ENCODE results near the gene CTNND2. TPM values are rescaled to one million over a fixed set of nuclear protein-coding genes. Genes with fewer than 3 reads are reported as not detected.

CTNND2 gene
- total RNA-seq, 1 experiment from 2014 or later, result 7.0 TPM

DNA sequence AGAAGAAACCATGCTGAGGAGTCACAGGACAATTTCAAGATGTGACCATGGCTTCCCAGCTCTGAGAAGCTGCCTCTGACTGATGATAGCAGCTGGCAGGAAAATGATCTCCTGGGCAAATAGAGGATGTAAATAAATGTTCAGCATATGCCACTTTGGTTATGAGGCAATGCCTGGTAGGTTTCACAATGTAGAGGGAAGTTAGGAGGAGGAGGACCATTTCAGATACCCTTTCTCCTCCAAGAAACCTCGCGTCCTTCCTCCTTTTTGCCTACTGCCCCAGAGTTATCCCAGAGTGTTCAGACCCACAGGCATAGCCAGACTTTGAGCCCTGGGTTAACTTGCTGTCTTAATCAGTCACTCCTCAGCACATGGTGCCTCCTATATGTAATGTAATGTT, 601.6 kb downstream of the CTNND2 start:
- no peak overlapping the region for H4K8ac ChIP-seq (replicated peaks; ENCODE audit: insufficient read length, low read depth, low read length)
- no peak overlapping the region for H2AFZ ChIP-seq (ENCODE audit: low read length)
- no peaks in the 10 kb centered on the region for H3K27me3 ChIP-seq (ENCODE audit: insufficient read depth, low read length)
- H2BK15ac ChIP-seq (ENCODE audit: low read depth, low read length), result no peak overlapping the region
- no peak overlapping the region for H2BK5ac ChIP-seq (ENCODE audit: insufficient read length, low read length)
- H3K14ac ChIP-seq (ENCODE audit: insufficient read depth, low read length), result no peak overlapping the region
- H4K91ac ChIP-seq (ENCODE audit: insufficient read length, low read depth, low read length), result no peak overlapping the region
- H3K27ac Mint-ChIP-seq, result no peak overlapping the region
- no peaks in the 10 kb centered on the region for H3K9me3 Mint-ChIP-seq
- H3K9me3 ChIP-seq (ENCODE audit: control insufficient read depth, low read depth, low read length), result no peaks in the 10 kb centered on the region
- no peak overlapping the region for H3K4me2 ChIP-seq (ENCODE audit: insufficient read depth, insufficient read length, low read length)
- no peak overlapping the region for H3K56ac ChIP-seq (ENCODE audit: insufficient read length, low read depth, low read length)
- H4K5ac ChIP-seq (ENCODE audit: insufficient read length, low read depth, low read length), result no peak overlapping the region
- no peaks in the 10 kb centered on the region for H4K20me1 ChIP-seq (ENCODE audit: control insufficient read depth, insufficient read depth, insufficient read length)
- DNase-seq, result no peak
- no peaks in the 10 kb centered on the region for H3K23me2 ChIP-seq (ENCODE audit: insufficient read length, low read depth, low read length, poor library complexity, severe bottlenecking)
- no peak overlapping the region for H2BK120ac ChIP-seq (ENCODE audit: low read depth, low read length, poor library complexity, severe bottlenecking)
- no peaks in the 10 kb centered on the region; the same call in 1 of the 2 replicates for H3K27me3 Mint-ChIP-seq (ENCODE audit: low read depth)
- no peak overlapping the region for H3K23ac ChIP-seq (ENCODE audit: insufficient read length, low read depth, low read length)
- TF ChIP-seq, protein P1, sequence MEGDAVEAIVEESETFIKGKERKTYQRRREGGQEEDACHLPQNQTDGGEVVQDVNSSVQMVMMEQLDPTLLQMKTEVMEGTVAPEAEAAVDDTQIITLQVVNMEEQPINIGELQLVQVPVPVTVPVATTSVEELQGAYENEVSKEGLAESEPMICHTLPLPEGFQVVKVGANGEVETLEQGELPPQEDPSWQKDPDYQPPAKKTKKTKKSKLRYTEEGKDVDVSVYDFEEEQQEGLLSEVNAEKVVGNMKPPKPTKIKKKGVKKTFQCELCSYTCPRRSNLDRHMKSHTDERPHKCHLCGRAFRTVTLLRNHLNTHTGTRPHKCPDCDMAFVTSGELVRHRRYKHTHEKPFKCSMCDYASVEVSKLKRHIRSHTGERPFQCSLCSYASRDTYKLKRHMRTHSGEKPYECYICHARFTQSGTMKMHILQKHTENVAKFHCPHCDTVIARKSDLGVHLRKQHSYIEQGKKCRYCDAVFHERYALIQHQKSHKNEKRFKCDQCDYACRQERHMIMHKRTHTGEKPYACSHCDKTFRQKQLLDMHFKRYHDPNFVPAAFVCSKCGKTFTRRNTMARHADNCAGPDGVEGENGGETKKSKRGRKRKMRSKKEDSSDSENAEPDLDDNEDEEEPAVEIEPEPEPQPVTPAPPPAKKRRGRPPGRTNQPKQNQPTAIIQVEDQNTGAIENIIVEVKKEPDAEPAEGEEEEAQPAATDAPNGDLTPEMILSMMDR (conservative IDR thresholded peaks at IDR 0.05), result no peak
- H3K79me1 ChIP-seq (ENCODE audit: insufficient read depth, low read depth, low read length, poor library complexity, severe bottlenecking), result no peaks in the 10 kb centered on the region
- no peak overlapping the region for H3K27ac ChIP-seq (ENCODE audit: insufficient read length, low read depth, low read length)
- no peak overlapping the region for H3K4ac ChIP-seq (ENCODE audit: low read depth, low read length)
- H3K79me2 ChIP-seq (ENCODE audit: insufficient read depth, low read length), result no peaks in the 10 kb centered on the region
- no peak overlapping the region for H2AK5ac ChIP-seq (ENCODE audit: insufficient read length, low read length)
- WGBS (ENCODE audit: extremely low coverage, insufficient read length, low lambda C conversion rate), result no CpG with 5 or more reads among the region's 2 CpGs
- H3K9ac ChIP-seq (ENCODE audit: extremely low read depth, insufficient read length, low read length), result no peak overlapping the region
- H3K18ac ChIP-seq (ENCODE audit: insufficient read length, low read depth, low read length), result no peak overlapping the region
- H3K4me1 Mint-ChIP-seq, result peaks cover 10 to 13% of the 10 kb centered on the region in 2 experiments; a peak in 3 of 4 replicates
- no peaks in the 10 kb centered on the region for H3K4me1 ChIP-seq (ENCODE audit: insufficient read depth, low read length)
- no peak overlapping the region for H3K4me3 Mint-ChIP-seq
- H2BK12ac ChIP-seq (ENCODE audit: insufficient read length, low read depth, low read length), result no peak overlapping the region
- H2BK20ac ChIP-seq (ENCODE audit: low read depth, low read length, poor library complexity, severe bottlenecking), result no peak overlapping the region
- no peaks in the 10 kb centered on the region for H3K36me3 Mint-ChIP-seq (ENCODE audit: insufficient read depth in 1 of 3, low read depth in 3 of 3)
- H3T11ph ChIP-seq (ENCODE audit: low read length), result no peak overlapping the region
